Prostate gland (tissue), 2 donors: ENCODE results near the gene PHC2. TPM values are rescaled to one million over a fixed set of nuclear protein-coding genes. Genes with fewer than 3 reads are reported as not detected.

ENCODE experiments used
- DNase-seq: peaks from one replicate; pipeline ENCODE4 v3.0.0-alpha.2; 2019; ENCODE audit warnings: low spot score
- H3K27ac ChIP-seq, 2 donors: fragments of 200-600 bp; sonication (generic); 2 replicates each; pipeline ENCODE4 v1.5.1; 2017 to 2019
- H3K27me3 ChIP-seq: fragments of 200-600 bp; sonication (generic); replicated peaks from 2 replicates; pipeline ENCODE4 v1.5.1; 2019; ENCODE audit not compliant: insufficient read depth
- H3K36me3 ChIP-seq, 2 donors: fragments of 200-600 bp; sonication (generic); 1 replicate in 1 of 2; 2 replicates in 1 of 2; pipeline versions ENCODE4 v1.5.1 to v1.8.1; 2017 to 2019
- H3K4me1 ChIP-seq: fragments of 200-600 bp; sonication (generic); replicated peaks from 2 replicates; pipeline ENCODE4 v1.5.1; 2019
- H3K4me3 ChIP-seq, 2 donors: fragments of 200-600 bp; sonication (generic); 2 replicates each; pipeline ENCODE4 v1.5.1; 2017 to 2019
- H3K9me3 ChIP-seq: fragments of 200-600 bp; sonication (generic); 2 replicates; pipeline ENCODE4 v1.5.1; 2017
- CTCF ChIP-seq, 4 experiments: fragments of 200-600 bp in 2 of 4; fragments of 450-650 bp in 2 of 4; sonication (generic) in 2 of 4; IDR thresholded peaks; 1 replicate in 3 of 4; 2 replicates in 1 of 4; pipeline ENCODE4 v1.5.1; 2016 to 2019; ENCODE audit warnings: antibody characterized with exemption in 4 of 4, mild to moderate bottlenecking in 2 of 4, moderate library complexity in 2 of 4
- POLR2A ChIP-seq: fragments of 450-650 bp; IDR thresholded peaks from one replicate; pipeline ENCODE4 v1.6.1; 2016; ENCODE audit warnings: antibody characterized with exemption, mild to moderate bottlenecking
- POLR2AphosphoS5 ChIP-seq: sonication (generic); formaldehyde crosslinking; IDR thresholded peaks from one replicate; pipeline ENCODE4 v1.6.1; 2017; ENCODE audit warnings: antibody characterized with exemption
- WGBS: methylation state at CpG from one replicate; pipeline ENCODE4 v1.1.5; 2018; 5-methylcytosine and 5-hydroxymethylcytosine counted together
- intact Hi-C: fragments of 100-400 bp; cut with DNase I; formaldehyde crosslinking; loops from one replicate; pipeline ENCODE4 v1.14.2; 2022
- total RNA-seq, 2 donors: library from RNA; depleted of rRNA; stranded (reverse); fragments of >200 nt; gene quantifications; one replicate each; pipeline ENCODE4 v1.1.0, GENCODE V29; 2016

PHC2 gene
- total RNA-seq, 2 donors from 2014 or later: 75.0 to 131 TPM

- H3K27me3 ChIP-seq: no peaks in the 10 kb centered on the region
- H3K4me3 ChIP-seq: no peak overlapping the region
- H3K9me3 ChIP-seq: no peaks in the 10 kb centered on the region
- H3K27ac ChIP-seq: no peak overlapping the region
- DNase-seq: no peak
- intact Hi-C loops: no loop called here
- H3K36me3 ChIP-seq: no peaks in the 10 kb centered on the region
- WGBS: 81% methylated on average over 6 of the region's 6 CpGs
- TF ChIP-seq POLR2AphosphoS5: no peak
- no peak for TF ChIP-seq POLR2A
- no peak for TF ChIP-seq CTCF (IDR thresholded peaks at IDR 0.05)
- no peaks in the 10 kb centered on the region for H3K4me1 ChIP-seq
Observed at GRCh38 chr1:33438364-33439160, 7.7 kb upstream of the PHC2 start.

GRCh38 chr1:33436557-33437285 is 5.8 kb upstream of the PHC2 start:
- DNase-seq: no peak
- TF ChIP-seq POLR2AphosphoS5: no peak
- TF ChIP-seq CTCF (IDR thresholded peaks at IDR 0.05): no peak
- no peak for TF ChIP-seq POLR2A
- H3K9me3 ChIP-seq: no peaks in the 10 kb centered on the region
- H3K4me3 ChIP-seq: no peak overlapping the region
- no peak overlapping the region for H3K27ac ChIP-seq
- 84% methylated on average over 4 of the region's 4 CpGs for WGBS
- no peaks in the 10 kb centered on the region for H3K27me3 ChIP-seq
- no peaks in the 10 kb centered on the region for H3K4me1 ChIP-seq
- intact Hi-C loops: no loop called here
- H3K36me3 ChIP-seq: no peaks in the 10 kb centered on the region

GRCh38 chr1:33435096-33435820 is 4.4 kb upstream of the PHC2 start:
- 64% methylated on average over 4 of the region's 4 CpGs for WGBS
- DNase-seq: no peak
- Histone ChIP-seq H3K4me3 (no peak overlapping the region), H3K27me3 (no peaks in the 10 kb centered on the region), H3K27ac (no peak overlapping the region), H3K36me3 (no peaks in the 10 kb centered on the region), H3K9me3 (no peaks in the 10 kb centered on the region), H3K4me1 (no peaks in the 10 kb centered on the region)
- TF ChIP-seq POLR2AphosphoS5 (no peak), CTCF (IDR thresholded peaks at IDR 0.05) (no peak), POLR2A (no peak)
- intact Hi-C loops: no loop called here

- no peak for TF ChIP-seq POLR2AphosphoS5
- TF ChIP-seq CTCF (IDR thresholded peaks at IDR 0.05): no peak
- no peak for TF ChIP-seq POLR2A
- 75% methylated on average over 1 of the region's 1 CpG for WGBS
- DNase-seq: no peak
- Histone ChIP-seq H3K27ac (no peak overlapping the region), H3K36me3 (no peaks in the 10 kb centered on the region), H3K27me3 (no peaks in the 10 kb centered on the region), H3K4me3 (no peak overlapping the region), H3K9me3 (no peaks in the 10 kb centered on the region), H3K4me1 (no peaks in the 10 kb centered on the region)
- intact Hi-C loops: loop anchor here (5.0 kb wide), 1 partner anchor 62 kb away; no protein-coding TSS in a partner anchor
Observed at GRCh38 chr1:33434363-33434750, 3.5 kb upstream of the PHC2 start.
